Fibroblast of skin of left biceps (primary cell): ENCODE results near the gene TMPRSS6.

ENCODE experiments used
- DNase-seq, 2 experiments: peaks; one replicate each; pipeline ENCODE4 v3.0.0-alpha.2; 2013; ENCODE audit warnings: low read depth in 2 of 2

TMPRSS6 gene

GRCh38 chr22:37117092-37117491 is 7.6 kb upstream of the TMPRSS6 start:
- DNase-seq: no peak

DNA sequence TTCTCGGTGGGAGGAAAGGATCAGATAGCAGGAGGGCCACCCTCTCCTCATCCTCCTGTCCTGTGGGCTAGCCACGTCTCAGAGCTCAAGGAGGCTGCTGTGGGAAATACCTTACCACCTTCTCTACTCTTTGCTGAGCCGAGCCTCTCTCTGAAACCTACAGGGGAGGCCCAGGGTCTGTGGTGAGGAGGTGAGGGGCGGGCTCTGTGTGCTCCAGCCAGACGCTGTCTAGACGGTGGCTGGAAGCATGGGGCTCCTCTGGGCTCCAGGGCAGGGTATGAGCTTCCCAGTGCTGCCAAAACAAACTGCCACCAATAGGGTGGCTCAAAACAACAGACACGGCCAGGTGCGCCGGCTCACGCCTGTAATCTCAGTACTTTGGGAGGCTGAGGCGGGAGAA is 5.5 kb upstream of the TMPRSS6 start:
- DNase-seq: no peak

- DNase-seq: no peak
These were observed 4.2 kb upstream of the TMPRSS6 start for GRCh38 chr22:37113757-37114156.

DNA sequence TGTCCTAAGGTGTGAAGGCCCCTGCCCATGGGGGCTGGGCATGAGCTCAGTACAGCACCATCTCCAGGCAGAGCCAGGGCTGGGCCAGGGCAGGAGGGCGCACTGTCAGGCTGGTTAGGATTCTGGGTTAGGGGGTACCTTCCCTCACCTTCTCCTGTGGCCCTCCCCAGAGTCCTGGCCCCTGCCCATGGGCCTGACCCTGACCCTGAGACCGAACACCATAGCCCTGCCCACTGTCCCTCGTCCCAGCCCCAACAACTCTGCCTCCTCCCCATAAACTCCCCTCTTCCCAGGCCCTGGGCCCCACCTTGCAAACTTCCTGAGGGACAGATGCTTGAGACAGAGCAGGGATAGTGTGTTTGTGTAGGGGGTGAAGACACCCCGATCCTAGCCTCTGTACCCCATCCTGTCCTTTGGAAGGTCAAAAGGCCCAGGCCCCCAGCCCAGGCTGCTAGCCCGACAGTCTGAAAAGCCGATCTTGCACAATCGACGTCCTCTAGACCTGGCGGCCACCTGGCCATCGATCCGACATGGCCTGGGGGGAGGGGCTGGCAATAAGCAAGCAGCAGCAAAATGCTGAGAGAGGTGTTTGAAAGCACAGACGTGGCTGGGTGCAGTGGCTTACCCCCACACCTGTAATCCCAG is 2.7 kb upstream of the TMPRSS6 start:
- no peak for DNase-seq

DNA sequence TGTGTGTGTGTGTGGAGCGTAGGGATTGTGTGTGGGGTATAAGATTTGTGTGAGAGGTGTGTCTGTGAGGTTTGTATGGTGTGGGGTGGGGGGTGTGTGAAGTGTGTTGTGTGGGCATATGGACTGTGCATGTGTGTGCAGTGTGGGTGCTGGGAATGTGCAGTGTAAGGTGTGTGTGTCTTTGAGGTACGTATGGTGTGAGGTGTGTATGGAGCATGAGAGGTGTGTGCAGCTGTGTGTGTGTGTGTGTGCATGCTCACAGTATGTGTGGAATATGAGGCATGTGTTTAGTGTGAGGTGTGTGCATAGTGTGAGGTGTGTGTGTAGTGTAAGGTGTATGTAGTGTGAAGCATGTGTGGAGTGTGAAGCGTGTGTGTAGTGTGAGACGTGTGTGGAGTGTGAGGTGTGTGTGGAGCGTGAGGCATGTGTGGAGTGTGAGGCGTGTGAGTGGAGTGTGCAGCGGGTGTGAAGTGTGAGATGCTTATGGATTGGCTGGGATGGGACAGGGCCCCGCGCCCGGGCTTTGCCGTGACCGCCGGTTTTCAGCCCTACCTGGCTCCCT is 1.7 kb upstream of the TMPRSS6 start:
- no peak for DNase-seq

GRCh38 chr22:37107816-37108621 is 1.5 kb downstream of the TMPRSS6 start:
- no peak for DNase-seq

GRCh38 chr22:37105990-37106389 is 3.5 kb downstream of the TMPRSS6 start:
- DNase-seq: no peak

GRCh38 chr22:37105154-37105553 is 4.4 kb downstream of the TMPRSS6 start:
- no peak for DNase-seq

DNA sequence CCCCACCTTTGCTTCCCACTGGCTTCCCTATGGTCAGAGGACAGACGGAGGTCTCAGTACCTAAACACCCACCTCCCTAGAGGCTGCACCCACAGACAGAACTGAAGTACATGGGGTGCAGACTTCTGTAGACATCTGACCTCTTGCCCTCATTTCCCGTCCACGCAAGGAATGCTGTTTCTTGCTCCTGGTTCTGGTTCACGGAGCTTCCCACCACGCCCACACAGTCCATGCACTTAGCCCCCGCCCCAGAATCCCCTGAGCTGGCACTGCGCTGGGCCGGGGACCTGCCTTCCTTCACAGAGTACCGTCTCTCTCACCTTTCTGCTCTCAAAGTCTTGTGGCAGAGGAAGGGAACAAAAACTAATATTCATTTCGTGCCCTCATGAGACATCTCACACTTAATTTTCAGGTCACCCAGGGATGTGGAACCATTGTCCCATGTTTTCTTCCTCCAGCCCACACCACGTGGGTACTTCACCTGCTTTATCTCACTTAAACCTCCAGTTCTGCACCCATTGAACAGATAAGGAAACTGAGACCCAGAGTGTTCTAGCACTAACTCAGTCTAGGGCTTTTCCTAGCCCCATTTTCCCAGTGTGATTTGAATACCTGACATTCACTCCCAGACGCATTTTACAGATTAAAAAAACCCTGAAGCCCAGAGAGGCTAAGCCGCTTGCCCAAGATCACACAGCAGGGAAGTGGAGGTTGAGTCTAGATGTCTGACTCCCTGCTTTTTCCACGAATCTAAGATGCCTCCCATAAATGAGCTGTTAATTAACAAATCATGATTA is 5.7 kb downstream of the TMPRSS6 start:
- DNase-seq: no peak

DNA sequence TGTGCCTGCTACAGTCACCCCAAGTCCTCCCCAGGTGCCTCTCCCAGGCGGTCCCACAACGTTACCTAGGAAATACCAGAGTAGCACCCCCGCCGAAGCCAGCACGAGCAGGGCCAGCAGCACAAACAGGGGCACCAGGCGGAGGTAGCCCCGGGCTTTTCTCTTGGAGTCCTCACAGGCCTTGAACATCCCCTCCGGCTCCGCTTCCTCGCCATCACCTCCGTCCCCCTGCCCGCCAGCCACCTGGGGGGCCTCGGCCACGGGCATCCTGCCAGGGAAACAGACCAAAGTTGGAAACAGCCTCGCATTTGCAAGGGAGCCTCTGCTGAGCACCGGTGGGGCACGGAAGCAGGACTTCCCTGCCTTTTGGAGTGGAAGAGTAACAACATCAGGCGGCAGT is 6.4 kb downstream of the TMPRSS6 start:
- DNase-seq: no peak

DNA sequence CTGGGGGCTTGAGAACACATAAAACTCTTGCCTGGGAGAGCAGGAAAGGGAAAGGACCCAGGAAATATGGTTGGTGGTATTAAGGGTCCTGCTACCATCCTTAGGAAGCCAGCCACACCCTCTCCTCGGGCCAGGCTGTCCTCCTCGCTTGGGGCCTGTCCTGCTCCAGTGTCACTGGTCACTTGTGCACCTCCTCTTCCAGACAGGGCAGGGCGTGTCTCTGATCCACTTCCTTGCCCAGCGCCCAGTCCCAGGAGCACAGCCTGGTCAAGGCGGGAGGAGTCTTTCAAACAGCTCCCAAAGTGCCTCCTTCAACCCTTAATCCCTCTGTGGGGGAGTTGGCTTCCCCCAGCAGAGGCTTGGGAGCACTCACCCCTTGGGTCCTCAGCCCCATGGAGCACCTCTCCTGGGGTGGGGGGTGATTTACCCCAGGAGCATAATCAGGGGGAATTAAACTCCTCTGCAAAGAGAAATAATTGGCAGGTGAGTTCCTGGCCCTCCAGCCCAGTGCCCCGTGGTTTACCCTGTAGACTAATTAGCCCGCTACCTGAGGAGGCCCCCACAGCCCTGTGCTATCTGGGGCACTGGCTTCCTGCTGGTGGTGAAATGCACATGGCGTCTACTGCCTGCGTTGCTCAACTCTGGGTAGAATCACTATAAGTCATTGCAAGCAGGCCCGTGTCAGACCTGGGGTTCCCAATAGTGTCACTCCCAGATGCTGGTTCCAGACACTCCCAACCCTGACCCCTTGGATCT is 8.0 kb downstream of the TMPRSS6 start:
- DNase-seq: no peak

DNA sequence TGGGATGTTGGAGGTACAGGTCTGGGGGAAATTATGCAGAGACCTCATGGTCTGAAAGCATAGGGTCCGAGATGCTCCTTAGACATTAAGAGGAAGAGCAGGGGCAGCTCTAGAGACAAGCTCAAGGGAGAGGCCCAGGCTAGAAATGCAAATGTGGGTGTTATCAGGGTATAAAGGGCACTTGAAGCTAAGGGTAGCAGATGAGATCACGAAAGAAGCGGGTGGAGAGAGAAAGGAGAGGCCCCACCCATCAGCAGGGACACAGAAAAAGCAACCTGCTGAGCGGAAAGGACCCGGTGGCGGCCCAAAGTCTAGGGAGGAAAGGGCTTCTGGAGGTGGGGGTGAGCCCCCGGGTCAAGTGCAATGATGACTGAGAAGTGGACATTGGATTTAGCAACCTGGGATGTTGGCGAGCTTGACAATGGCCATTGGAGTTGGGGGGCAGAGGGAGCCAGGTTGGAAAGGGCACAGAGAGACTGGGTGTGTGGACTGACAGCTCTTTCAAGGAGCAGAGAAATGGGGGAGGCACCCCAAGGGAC is 8.9 kb downstream of the TMPRSS6 start:
- DNase-seq: no peak

DNA sequence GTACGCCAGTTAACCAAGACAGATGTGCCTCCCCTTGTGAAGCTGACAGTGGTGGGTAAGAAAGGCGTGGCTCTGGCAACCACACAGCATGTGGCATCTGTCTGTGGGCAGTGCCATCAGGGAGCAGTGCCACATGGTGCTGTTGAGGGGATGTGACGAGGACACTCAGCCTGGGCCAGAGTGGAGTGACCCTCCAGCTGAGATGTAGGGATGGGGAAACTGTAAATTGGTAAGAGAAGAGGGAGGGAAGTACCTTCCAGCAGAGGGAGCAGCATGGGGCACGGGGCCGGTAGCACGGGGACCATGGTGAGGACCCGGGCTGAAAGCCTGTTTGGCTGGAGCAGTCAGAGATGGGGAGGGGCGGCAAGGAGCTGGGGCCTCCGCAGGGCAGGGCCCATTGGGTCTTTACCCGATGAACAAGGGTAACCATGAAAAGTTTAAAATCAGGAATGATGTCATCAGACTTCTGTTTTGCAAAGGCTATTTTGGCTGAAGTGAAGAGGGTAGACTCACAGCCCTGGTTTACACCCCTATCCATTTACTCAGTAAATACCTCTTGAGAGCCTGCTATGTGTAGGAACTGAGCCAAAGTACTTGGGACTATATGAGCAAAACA is 10.4 kb downstream of the TMPRSS6 start:
- DNase-seq: no peak

GRCh38 chr22:37097346-37097745 is 12.2 kb downstream of the TMPRSS6 start:
- no peak for DNase-seq

- DNase-seq: no peak
These were observed 14.4 kb downstream of the TMPRSS6 start for GRCh38 chr22:37095113-37095512.

GRCh38 chr22:37094239-37094638 is 15.3 kb downstream of the TMPRSS6 start:
- no peak for DNase-seq

DNA sequence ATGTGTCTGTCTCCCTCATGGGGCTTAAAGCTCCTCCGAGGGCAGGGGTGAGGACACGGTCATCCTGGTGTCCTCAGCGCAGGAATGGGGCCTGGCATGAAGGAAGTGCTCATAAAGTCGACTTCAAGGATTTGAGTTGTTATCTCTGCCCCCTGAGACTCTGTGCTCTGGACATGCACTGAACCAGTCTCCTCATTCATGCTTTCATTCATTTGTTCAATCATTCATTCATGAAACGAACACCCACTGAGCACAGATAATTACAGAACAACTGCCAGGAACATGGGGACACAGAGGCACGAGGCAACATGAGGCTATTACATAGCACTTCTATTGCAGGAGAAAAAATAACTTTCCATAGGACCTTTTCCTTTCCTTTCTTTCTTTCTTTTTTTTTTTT is 16.5 kb downstream of the TMPRSS6 start:
- DNase-seq: no peak

DNA sequence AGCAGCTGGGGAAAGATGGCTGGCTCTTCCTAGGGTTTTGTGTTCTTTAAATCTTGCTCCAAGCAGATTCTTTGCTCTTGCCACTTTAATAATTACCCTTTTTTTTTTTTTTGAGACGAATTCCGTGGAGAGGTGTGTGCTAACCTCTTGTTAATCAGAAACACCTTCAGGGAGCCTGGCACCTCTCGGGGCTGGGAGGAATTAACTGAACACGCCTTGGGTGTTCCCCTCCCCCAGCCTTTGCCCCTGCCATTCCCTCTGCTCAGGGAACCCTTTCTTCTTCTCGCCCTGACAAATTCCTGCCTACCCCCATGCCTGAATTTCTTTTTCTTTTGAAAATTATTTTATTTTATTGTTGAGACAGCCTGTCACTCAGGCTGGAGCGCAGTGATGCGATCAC is 17.5 kb downstream of the TMPRSS6 start:
- DNase-seq: no peak

GRCh38 chr22:37090920-37091695 is 18.4 kb downstream of the TMPRSS6 start:
- no peak for DNase-seq

GRCh38 chr22:37089434-37089833 is 20.1 kb downstream of the TMPRSS6 start:
- DNase-seq: no peak
